GM23338 (cell line): Measurements from ENCODE around the gene GABPA. TPM values are rescaled to one million over a fixed set of nuclear protein-coding genes. Genes with fewer than 3 reads are reported as not detected.
A peak's percentile ranks its signal among the peaks of the same experiment; 100 is the strongest.
"Not testable (repeated sequence)": the region's sequence is repeated elsewhere in the genome, so short reads cannot be mapped to it uniquely, and the experiment has no call there.

Source experiments
- ATAC-seq: fragments of 200-7000 bp; cut with Tn5 transposase; 3 replicates; pipeline ENCODE4 v1.9.1; 2020
- DNase-seq: peaks from one replicate; pipeline ENCODE4 v3.0.0-alpha.2; 2015; ENCODE audit warnings: low spot score
- H2AFZ ChIP-seq: fragments of 200-600 bp; sonication (generic); 2 replicates; pipeline ENCODE4 v1.8.0; 2016; ENCODE audit warnings: antibody characterized with exemption, mild to moderate bottlenecking, moderate library complexity
- H3F3A ChIP-seq: fragments of 200-600 bp; sonication (generic); replicated peaks from 2 replicates; pipeline ENCODE4 v1.8.0; 2017; ENCODE audit warnings: antibody characterized with exemption, mixed run types, low read depth
- H3K27ac ChIP-seq: fragments of 200-600 bp; sonication (generic); 2 replicates; pipeline ENCODE4 v1.6.1; 2016; ENCODE audit warnings: low read depth
- H3K27me3 ChIP-seq: fragments of 200-600 bp; sonication (generic); 2 replicates; pipeline ENCODE4 v1.8.0; 2016; ENCODE audit warnings: mild to moderate bottlenecking, mixed run types, moderate library complexity; ENCODE audit not compliant: insufficient read depth
- H3K36me3 ChIP-seq: fragments of 200-600 bp; sonication (generic); 2 replicates; pipeline ENCODE4 v1.8.0; 2016; ENCODE audit warnings: mild to moderate bottlenecking; ENCODE audit not compliant: insufficient read depth
- H3K4me1 ChIP-seq: fragments of 200-600 bp; sonication (generic); 2 replicates; pipeline ENCODE4 v1.8.0; 2016; ENCODE audit warnings: mild to moderate bottlenecking, moderate library complexity; ENCODE audit not compliant: insufficient read depth
- H3K4me2 ChIP-seq: fragments of 200-600 bp; sonication (generic); 2 replicates; pipeline ENCODE4 v1.7.1; 2017; ENCODE audit warnings: mixed run types
- H3K4me3 ChIP-seq: fragments of 200-600 bp; sonication (generic); 2 replicates; pipeline ENCODE4 v1.6.1; 2016; ENCODE audit warnings: mixed run types
- H3K79me2 ChIP-seq: fragments of 200-600 bp; sonication (generic); replicated peaks from 2 replicates; pipeline ENCODE4 v1.8.0; 2017; ENCODE audit warnings: mild to moderate bottlenecking; ENCODE audit not compliant: insufficient read depth
- H3K9me2 ChIP-seq: fragments of 200-600 bp; sonication (generic); 2 replicates; pipeline ENCODE4 v1.8.0; 2017; ENCODE audit not compliant: insufficient read depth
- H4K20me1 ChIP-seq: fragments of 200-600 bp; sonication (generic); replicated peaks from 2 replicates; pipeline ENCODE4 v1.8.0; 2017; ENCODE audit warnings: mild to moderate bottlenecking; ENCODE audit not compliant: insufficient read depth
- H3K27ac Mint-ChIP-seq: 2 replicates; pipeline ENCODE4 v1.8.0; 2020; ENCODE audit warnings: inconsistent platforms, mild to moderate bottlenecking, moderate library complexity, mixed read lengths
- H3K27me3 Mint-ChIP-seq: 3 replicates; pipeline ENCODE4 v1.8.0; 2022; ENCODE audit warnings: low read depth, mild to moderate bottlenecking, moderate library complexity, mixed read lengths, inconsistent platforms; ENCODE audit not compliant: insufficient read depth, poor library complexity
- H3K36me3 Mint-ChIP-seq: 3 replicates; pipeline ENCODE4 v1.8.0; 2021; ENCODE audit warnings: low read depth, mild to moderate bottlenecking, inconsistent platforms, moderate library complexity, mixed read lengths
- H3K4me1 Mint-ChIP-seq: 3 replicates; pipeline ENCODE4 v1.8.0; 2020; ENCODE audit warnings: mild to moderate bottlenecking, inconsistent platforms, mixed read lengths
- H3K4me3 Mint-ChIP-seq: 3 replicates; pipeline ENCODE4 v1.8.0; 2021; ENCODE audit warnings: moderate library complexity, mild to moderate bottlenecking, inconsistent platforms, mixed read lengths
- H3K9me3 Mint-ChIP-seq: 3 replicates; pipeline ENCODE4 v1.8.0; 2020; ENCODE audit warnings: moderate library complexity, mild to moderate bottlenecking, inconsistent platforms, mixed read lengths
- EZH2 ChIP-seq: fragments of 200-600 bp; sonication (generic); IDR thresholded peaks from one replicate; pipeline ENCODE4 v1.8.0; 2017; ENCODE audit warnings: antibody characterized with exemption, mild to moderate bottlenecking, low read depth; ENCODE audit not compliant: unreplicated experiment
- NANOG ChIP-seq: IDR thresholded peaks from 2 replicates; pipeline ENCODE4 v1.6.1; 2016; ENCODE audit warnings: antibody characterized with exemption, borderline replicate concordance
- ZNF114 ChIP-seq: fragments of 250-450 bp; sonication (Bioruptor Pico); IDR thresholded peaks from 2 replicates; pipeline ENCODE4 v1.5.0; 2020; ENCODE audit warnings: mild to moderate bottlenecking, moderate library complexity
- polyA plus RNA-seq: library from polyadenylated mRNA; unstranded; fragments of >200 nt; fragmentation: Nextera tagmentation; extraction: Ambion mirVana; gene quantifications from 2 replicates; pipeline ENCODE4 v1.2.1, GENCODE V29; 2016
- total RNA-seq: library from RNA; depleted of rRNA; stranded (reverse); fragments of >200 nt; shearing (Covaris generic); gene quantifications from 2 replicates; pipeline ENCODE4 v1.2.3, GENCODE V29; 2014
- TF ChIP-seq, protein P1 (sequence below): fragments of 250-450 bp; sonication (Bioruptor Pico); IDR thresholded peaks from 2 replicates; pipeline ENCODE4 v1.5.0; 2020; ENCODE audit warnings: mild to moderate bottlenecking, moderate library complexity
- TF ChIP-seq, protein P2 (sequence below), 2 experiments: fragments of 200-600 bp in 1 of 2; sonication (generic) in 1 of 2; conservative IDR thresholded peaks; 2 replicates each; pipeline versions ENCODE4 v1.5.1 to v1.6.1; 2016 to 2017; ENCODE audit warnings: antibody characterized with exemption in 2 of 2, low read depth in 2 of 2, mild to moderate bottlenecking in 2 of 2, moderate library complexity in 1 of 2
- TF ChIP-seq, protein P3 (sequence below): IDR thresholded peaks from 2 replicates; pipeline ENCODE4 v1.6.1; 2016; ENCODE audit warnings: antibody characterized with exemption

The GABPA gene
- total and polyA plus RNA-seq, 2 experiments from 2014 or later = 8.5 to 28.6 TPM

DNA sequence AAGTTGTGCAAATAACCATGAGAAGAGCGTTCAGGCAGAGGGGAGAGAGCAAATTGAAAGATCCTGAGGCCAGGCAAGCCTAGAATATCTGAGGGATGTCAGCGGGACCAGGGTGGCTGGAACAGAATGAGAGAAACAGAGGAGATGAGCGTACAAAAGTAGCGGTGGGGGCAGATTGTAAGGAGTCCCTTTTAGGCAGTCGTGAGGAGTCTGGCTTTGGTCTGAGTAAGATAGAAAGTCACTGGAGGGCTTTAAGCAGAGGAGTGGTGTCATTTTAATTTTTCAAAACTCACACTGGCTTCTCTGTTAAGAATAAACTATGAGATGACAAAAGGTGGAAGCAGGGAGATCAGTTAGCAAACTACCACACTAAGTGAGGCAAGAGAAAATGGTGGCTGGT lies 24.2 kb upstream of the GABPA start (continued):
- TF ChIP-seq, protein P1, sequence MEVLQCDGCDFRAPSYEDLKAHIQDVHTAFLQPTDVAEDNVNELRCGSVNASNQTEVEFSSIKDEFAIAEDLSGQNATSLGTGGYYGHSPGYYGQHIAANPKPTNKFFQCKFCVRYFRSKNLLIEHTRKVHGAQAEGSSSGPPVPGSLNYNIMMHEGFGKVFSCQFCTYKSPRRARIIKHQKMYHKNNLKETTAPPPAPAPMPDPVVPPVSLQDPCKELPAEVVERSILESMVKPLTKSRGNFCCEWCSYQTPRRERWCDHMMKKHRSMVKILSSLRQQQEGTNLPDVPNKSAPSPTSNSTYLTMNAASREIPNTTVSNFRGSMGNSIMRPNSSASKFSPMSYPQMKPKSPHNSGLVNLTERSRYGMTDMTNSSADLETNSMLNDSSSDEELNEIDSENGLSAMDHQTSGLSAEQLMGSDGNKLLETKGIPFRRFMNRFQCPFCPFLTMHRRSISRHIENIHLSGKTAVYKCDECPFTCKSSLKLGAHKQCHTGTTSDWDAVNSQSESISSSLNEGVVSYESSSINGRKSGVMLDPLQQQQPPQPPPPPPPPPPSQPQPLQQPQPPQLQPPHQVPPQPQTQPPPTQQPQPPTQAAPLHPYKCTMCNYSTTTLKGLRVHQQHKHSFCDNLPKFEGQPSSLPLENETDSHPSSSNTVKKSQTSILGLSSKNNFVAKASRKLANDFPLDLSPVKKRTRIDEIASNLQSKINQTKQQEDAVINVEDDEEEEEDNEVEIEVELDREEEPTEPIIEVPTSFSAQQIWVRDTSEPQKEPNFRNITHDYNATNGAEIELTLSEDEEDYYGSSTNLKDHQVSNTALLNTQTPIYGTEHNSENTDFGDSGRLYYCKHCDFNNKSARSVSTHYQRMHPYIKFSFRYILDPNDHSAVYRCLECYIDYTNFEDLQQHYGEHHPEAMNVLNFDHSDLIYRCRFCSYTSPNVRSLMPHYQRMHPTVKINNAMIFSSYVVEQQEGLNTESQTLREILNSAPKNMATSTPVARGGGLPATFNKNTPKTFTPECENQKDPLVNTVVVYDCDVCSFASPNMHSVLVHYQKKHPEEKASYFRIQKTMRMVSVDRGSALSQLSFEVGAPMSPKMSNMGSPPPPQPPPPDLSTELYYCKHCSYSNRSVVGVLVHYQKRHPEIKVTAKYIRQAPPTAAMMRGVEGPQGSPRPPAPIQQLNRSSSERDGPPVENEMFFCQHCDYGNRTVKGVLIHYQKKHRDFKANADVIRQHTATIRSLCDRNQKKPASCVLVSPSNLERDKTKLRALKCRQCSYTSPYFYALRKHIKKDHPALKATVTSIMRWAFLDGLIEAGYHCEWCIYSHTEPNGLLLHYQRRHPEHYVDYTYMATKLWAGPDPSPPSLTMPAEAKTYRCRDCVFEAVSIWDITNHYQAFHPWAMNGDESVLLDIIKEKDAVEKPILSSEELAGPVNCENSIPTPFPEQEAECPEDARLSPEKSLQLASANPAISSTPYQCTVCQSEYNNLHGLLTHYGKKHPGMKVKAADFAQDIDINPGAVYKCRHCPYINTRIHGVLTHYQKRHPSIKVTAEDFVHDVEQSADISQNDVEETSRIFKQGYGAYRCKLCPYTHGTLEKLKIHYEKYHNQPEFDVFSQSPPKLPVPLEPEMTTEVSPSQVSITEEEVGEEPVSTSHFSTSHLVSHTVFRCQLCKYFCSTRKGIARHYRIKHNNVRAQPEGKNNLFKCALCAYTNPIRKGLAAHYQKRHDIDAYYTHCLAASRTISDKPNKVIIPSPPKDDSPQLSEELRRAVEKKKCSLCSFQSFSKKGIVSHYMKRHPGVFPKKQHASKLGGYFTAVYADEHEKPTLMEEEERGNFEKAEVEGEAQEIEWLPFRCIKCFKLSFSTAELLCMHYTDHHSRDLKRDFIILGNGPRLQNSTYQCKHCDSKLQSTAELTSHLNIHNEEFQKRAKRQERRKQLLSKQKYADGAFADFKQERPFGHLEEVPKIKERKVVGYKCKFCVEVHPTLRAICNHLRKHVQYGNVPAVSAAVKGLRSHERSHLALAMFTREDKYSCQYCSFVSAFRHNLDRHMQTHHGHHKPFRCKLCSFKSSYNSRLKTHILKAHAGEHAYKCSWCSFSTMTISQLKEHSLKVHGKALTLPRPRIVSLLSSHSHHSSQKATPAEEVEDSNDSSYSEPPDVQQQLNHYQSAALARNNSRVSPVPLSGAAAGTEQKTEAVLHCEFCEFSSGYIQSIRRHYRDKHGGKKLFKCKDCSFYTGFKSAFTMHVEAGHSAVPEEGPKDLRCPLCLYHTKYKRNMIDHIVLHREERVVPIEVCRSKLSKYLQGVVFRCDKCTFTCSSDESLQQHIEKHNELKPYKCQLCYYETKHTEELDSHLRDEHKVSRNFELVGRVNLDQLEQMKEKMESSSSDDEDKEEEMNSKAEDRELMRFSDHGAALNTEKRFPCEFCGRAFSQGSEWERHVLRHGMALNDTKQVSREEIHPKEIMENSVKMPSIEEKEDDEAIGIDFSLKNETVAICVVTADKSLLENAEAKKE (CRISPR knock-in tag) = no peak

DNA sequence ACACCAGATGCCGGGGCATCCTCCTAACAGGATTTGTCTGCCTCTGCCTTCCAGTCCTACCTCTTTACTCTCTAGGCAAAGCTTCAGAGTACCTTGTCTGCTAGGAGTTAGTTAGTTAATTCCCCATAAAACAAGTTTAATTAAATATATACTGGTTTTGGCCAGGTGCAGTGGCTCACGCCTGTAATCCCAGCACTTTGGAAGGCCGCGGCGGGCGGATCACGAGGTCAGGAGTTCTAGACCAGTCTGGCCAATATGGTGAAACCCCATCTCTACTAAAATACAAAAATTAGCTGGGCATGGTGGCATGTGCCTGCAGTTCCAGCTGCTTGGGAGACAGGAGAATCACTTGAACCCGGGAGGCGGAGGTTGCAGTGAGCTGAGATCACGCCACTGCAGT lies 20.7 kb upstream of the GABPA start:
- H3K27ac Mint-ChIP-seq = peak overlapping the region; percentile 82; the same call in 1 of the 2 replicates

DNA sequence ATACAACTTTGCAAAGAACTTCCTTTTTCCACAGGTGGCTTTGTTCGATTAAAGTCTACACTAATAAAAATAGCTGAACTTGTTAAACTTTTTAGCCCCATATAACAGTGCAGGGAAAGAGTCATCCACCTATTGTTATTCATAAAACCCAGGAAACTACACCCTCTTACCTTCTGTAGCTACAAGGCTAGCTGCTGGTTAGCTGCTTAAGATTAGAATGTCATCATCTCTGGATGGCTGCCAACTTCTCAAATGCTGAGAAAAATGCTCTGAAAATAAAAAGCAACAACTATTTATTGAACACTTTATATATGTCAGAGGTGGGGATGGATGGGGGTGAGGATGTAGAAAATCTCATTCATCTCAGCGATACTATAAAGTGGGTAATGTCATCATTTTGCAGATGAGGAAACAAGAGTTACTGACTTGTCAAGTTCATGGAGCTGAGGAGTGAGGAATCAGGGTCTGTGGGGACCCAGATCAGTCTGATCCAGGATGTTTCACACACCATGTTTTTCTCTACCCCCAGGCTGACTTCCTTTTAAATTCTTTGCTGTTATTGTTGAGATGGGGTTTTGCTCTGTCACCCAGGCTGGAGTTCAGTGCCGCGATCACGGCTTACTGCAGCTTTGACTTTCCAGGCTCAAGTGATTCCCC lies 17.2 kb upstream of the GABPA start:
- Mint-ChIP-seq H3K27ac (peak overlapping the region; percentile 85), H3K9me3 (no peaks in the 10 kb centered on the region), H3K4me1 (peaks cover 18% of the 10 kb centered on the region; the same call in 2 of the 3 replicates), H3K36me3 (peaks cover 17% of the 10 kb centered on the region), H3K4me3 (0 out of 3 replicates have a peak overlapping the region, but pooled peaks have one; percentile 19), H3K27me3 (peaks cover 8% of the 10 kb centered on the region)
- H3K4me3 ChIP-seq = no peak overlapping the region
- H2AFZ ChIP-seq = no peak overlapping the region
- H3K36me3 ChIP-seq = no peaks in the 10 kb centered on the region
- ATAC-seq (peak; percentile 69), DNase-seq (peak; percentile 39)
- H3K27me3 ChIP-seq = no peaks in the 10 kb centered on the region
- no peaks in the 10 kb centered on the region for H3K79me2 ChIP-seq
- no peaks in the 10 kb centered on the region; the same call in 1 of the 2 replicates for H4K20me1 ChIP-seq
- H3K4me1 ChIP-seq = peaks cover 6% of the 10 kb centered on the region
- H3F3A ChIP-seq = no peaks in the 10 kb centered on the region
- 0 out of 2 replicates have a peak overlapping the region, but pooled peaks have one; percentile 28 for H3K4me2 ChIP-seq
- H3K27ac ChIP-seq = peak overlapping the region; percentile 3; the same call in 1 of the 2 replicates
- no peaks in the 10 kb centered on the region for H3K9me2 ChIP-seq
- TF ChIP-seq, protein P2, sequence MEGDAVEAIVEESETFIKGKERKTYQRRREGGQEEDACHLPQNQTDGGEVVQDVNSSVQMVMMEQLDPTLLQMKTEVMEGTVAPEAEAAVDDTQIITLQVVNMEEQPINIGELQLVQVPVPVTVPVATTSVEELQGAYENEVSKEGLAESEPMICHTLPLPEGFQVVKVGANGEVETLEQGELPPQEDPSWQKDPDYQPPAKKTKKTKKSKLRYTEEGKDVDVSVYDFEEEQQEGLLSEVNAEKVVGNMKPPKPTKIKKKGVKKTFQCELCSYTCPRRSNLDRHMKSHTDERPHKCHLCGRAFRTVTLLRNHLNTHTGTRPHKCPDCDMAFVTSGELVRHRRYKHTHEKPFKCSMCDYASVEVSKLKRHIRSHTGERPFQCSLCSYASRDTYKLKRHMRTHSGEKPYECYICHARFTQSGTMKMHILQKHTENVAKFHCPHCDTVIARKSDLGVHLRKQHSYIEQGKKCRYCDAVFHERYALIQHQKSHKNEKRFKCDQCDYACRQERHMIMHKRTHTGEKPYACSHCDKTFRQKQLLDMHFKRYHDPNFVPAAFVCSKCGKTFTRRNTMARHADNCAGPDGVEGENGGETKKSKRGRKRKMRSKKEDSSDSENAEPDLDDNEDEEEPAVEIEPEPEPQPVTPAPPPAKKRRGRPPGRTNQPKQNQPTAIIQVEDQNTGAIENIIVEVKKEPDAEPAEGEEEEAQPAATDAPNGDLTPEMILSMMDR (conservative IDR thresholded peaks at IDR 0.05; ENCODE audit: low read depth in 2 of 2) = no peak
- TF ChIP-seq, protein P3, sequence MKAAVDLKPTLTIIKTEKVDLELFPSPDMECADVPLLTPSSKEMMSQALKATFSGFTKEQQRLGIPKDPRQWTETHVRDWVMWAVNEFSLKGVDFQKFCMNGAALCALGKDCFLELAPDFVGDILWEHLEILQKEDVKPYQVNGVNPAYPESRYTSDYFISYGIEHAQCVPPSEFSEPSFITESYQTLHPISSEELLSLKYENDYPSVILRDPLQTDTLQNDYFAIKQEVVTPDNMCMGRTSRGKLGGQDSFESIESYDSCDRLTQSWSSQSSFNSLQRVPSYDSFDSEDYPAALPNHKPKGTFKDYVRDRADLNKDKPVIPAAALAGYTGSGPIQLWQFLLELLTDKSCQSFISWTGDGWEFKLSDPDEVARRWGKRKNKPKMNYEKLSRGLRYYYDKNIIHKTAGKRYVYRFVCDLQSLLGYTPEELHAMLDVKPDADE = no peak
- TF ChIP-seq EZH2 = no peak
- TF ChIP-seq ZNF114 = no peak
- TF ChIP-seq NANOG = no peak

More for the DNA sequence above, 20.7 kb upstream of the GABPA start:
- not testable (repeated sequence) for H2AFZ ChIP-seq, H3K79me2 ChIP-seq, H3K4me3 Mint-ChIP-seq, ATAC-seq, DNase-seq, H3K27me3 Mint-ChIP-seq, H3K36me3 Mint-ChIP-seq, H3K4me1 ChIP-seq, H3K9me2 ChIP-seq, H4K20me1 ChIP-seq, H3K9me3 Mint-ChIP-seq, H3K27ac ChIP-seq, H3K4me3 ChIP-seq, H3K27me3 ChIP-seq, H3K4me2 ChIP-seq, H3F3A ChIP-seq, H3K36me3 ChIP-seq
- H3K4me1 Mint-ChIP-seq = peaks cover 20% of the 10 kb centered on the region; the same call in 2 of the 3 replicates
